GM10266 (cell line): Measurements from ENCODE around the gene EGLN1.

Experiments
- DNase-seq: peaks from one replicate; pipeline ENCODE4 v3.0.0; 2012; ENCODE audit errors: extremely low spot score
- CTCF ChIP-seq: IDR thresholded peaks from 2 replicates; pipeline ENCODE4 v1.5.1; 2012; ENCODE audit warnings: mild to moderate bottlenecking, low read depth; ENCODE audit not compliant: control insufficient read depth, insufficient read depth; ENCODE audit errors: missing control alignments

EGLN1 gene

GRCh38 chr1:231334952-231335351, 87.1 kb downstream of the EGLN1 start:
- DNase-seq, result no peak
- TF ChIP-seq CTCF, result no peak

- DNase-seq, result no peak
- TF ChIP-seq CTCF, result no peak
Measured at GRCh38 chr1:231334079-231334666, 87.9 kb downstream of the EGLN1 start.

GRCh38 chr1:231332761-231333160, 89.3 kb downstream of the EGLN1 start:
- DNase-seq, result no peak
- TF ChIP-seq CTCF, result no peak

GRCh38 chr1:231329483-231329882, 92.6 kb downstream of the EGLN1 start:
- no peak for TF ChIP-seq CTCF
- DNase-seq, result no peak

- TF ChIP-seq CTCF, result no peak
- DNase-seq, result no peak
Measured at GRCh38 chr1:231327617-231328016, 94.5 kb downstream of the EGLN1 start.

- DNase-seq, result no peak
- TF ChIP-seq CTCF, result no peak
Measured at GRCh38 chr1:231326248-231326647, 95.8 kb downstream of the EGLN1 start.

- DNase-seq, result no peak
- no peak for TF ChIP-seq CTCF
Measured at GRCh38 chr1:231324660-231325059, 97.4 kb downstream of the EGLN1 start.
